Tibial nerve (tissue), 4 donors: ENCODE measurements around the gene ZNF516. TPM values are rescaled to one million over a fixed set of nuclear protein-coding genes. Genes with fewer than 3 reads are reported as not detected.

ENCODE experiments used
- DNase-seq, 2 donors: peaks; one replicate each; pipeline ENCODE4 v3.0.0-alpha.2; 2019; ENCODE audit warnings: low spot score in 2 of 2
- H3K27ac ChIP-seq, 4 donors: fragments of 200-600 bp; sonication (generic) in 3 of 4; one replicate each; pipeline ENCODE4 v1.5.1; 2017 to 2019; ENCODE audit warnings: mild to moderate bottlenecking in 1 of 4
- H3K27me3 ChIP-seq, 2 donors: fragments of 200-600 bp; sonication (generic) in 1 of 2; one replicate each; pipeline versions ENCODE4 v1.5.1 to v1.6.0; 2017 to 2019
- H3K36me3 ChIP-seq, 3 donors: fragments of 200-600 bp; sonication (generic); one replicate each; pipeline ENCODE4 v1.5.1; 2018 to 2019
- H3K4me1 ChIP-seq, 4 donors: fragments of 200-600 bp; sonication (generic) in 3 of 4; one replicate each; pipeline ENCODE4 v1.5.1; 2017 to 2019
- H3K4me3 ChIP-seq, 4 donors: fragments of 200-600 bp; sonication (generic) in 3 of 4; one replicate each; pipeline ENCODE4 v1.5.1; 2017 to 2019; ENCODE audit warnings: mild to moderate bottlenecking in 1 of 4, moderate library complexity in 1 of 4
- H3K9me3 ChIP-seq, 4 donors: fragments of 200-600 bp; sonication (generic) in 3 of 4; one replicate each; pipeline ENCODE4 v1.5.1; 2017 to 2019
- EP300 ChIP-seq, 2 donors: sonication (generic); formaldehyde crosslinking; IDR thresholded peaks; one replicate each; pipeline ENCODE4 v1.6.1; 2017; ENCODE audit warnings: antibody characterized with exemption in 2 of 2, mild to moderate bottlenecking in 1 of 2
- POLR2A ChIP-seq, 2 donors: fragments of 450-650 bp; IDR thresholded peaks; one replicate each; pipeline ENCODE4 v1.6.1; 2017; ENCODE audit warnings: antibody characterized with exemption in 2 of 2, mild to moderate bottlenecking in 2 of 2, moderate library complexity in 2 of 2
- WGBS, 2 donors: methylation state at CpG; one replicate each; pipeline ENCODE4 v1.1.5; 2018; 5-methylcytosine and 5-hydroxymethylcytosine counted together
- total RNA-seq, 4 donors: library from RNA; depleted of rRNA; stranded (reverse); fragments of >200 nt; gene quantifications; one replicate each; pipeline ENCODE4 v1.1.0, GENCODE V29; 2016
- TF ChIP-seq, protein P1 (sequence below), 5 experiments: fragments of 200-600 bp in 3 of 5; fragments of 450-650 bp in 2 of 5; sonication (generic) in 3 of 5; IDR thresholded peaks; one replicate each; pipeline ENCODE4 v1.5.1; 2016 to 2019; ENCODE audit warnings: antibody characterized with exemption in 5 of 5, mild to moderate bottlenecking in 3 of 5, moderate library complexity in 2 of 5

Gene ZNF516
- total RNA-seq, 4 donors from 2014 or later, result 31.4 to 63.0 (median 45.5) TPM

DNA sequence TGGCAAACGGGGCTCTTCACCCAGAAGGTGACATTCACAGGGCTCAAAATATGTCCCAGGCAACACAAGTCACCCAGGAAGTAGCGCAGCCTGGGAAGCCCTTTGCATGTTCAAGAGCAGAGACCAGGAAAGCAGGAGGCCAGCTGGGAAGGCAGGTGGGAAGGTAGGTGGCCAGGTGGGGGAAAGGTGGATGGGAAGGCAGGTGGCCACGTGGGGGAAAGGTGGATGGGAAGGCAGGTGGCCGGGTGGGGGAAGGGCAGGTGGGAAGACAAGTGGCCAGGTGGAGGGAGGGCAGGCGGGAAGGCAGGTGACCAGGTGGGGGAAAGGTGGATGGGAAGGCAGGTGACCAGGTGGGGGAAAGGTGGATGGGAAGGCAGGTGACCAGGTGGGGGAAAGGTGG is 102.7 kb downstream of the ZNF516 start:
- H3K27ac ChIP-seq, result peak overlapping the region in 1 of 4 donors; percentile 28
- WGBS, 2 donors, result 80 to 94% methylated on average over 5 of the region's 5 CpGs
- peaks cover 0 to 55% (median 20%) of the 10 kb centered on the region in 4 donors for H3K4me1 ChIP-seq
- peaks cover 0 to 16% (median 0%) of the 10 kb centered on the region in 3 donors for H3K36me3 ChIP-seq
- no peaks in the 10 kb centered on the region for H3K27me3 ChIP-seq
- no peak overlapping the region for H3K4me3 ChIP-seq
- no peaks in the 10 kb centered on the region for H3K9me3 ChIP-seq
- no peak for DNase-seq
- TF ChIP-seq, protein P1, sequence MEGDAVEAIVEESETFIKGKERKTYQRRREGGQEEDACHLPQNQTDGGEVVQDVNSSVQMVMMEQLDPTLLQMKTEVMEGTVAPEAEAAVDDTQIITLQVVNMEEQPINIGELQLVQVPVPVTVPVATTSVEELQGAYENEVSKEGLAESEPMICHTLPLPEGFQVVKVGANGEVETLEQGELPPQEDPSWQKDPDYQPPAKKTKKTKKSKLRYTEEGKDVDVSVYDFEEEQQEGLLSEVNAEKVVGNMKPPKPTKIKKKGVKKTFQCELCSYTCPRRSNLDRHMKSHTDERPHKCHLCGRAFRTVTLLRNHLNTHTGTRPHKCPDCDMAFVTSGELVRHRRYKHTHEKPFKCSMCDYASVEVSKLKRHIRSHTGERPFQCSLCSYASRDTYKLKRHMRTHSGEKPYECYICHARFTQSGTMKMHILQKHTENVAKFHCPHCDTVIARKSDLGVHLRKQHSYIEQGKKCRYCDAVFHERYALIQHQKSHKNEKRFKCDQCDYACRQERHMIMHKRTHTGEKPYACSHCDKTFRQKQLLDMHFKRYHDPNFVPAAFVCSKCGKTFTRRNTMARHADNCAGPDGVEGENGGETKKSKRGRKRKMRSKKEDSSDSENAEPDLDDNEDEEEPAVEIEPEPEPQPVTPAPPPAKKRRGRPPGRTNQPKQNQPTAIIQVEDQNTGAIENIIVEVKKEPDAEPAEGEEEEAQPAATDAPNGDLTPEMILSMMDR (IDR thresholded peaks at IDR 0.05), result no peak
- no peak for TF ChIP-seq EP300 (IDR thresholded peaks at IDR 0.05)
- no peak for TF ChIP-seq POLR2A (IDR thresholded peaks at IDR 0.05)

DNA sequence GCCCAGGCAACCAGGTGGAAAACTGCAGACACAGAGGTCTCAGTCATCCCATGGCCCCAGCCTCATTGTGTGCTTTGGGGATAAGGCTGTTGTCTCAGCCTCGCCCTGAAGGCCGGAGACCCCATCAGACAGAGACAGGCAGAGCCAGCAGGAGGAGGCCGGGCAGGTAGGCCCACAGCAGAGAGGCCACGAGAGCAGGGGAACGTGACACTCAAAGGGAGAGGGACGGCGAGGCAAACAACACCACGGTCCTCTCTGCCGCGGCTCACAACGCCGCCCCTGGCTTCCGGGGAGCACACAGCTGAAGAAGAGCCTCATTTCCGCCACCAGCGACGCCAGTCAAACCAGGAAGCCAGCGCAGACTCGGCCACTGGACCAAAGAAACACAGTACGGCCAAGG is 103.3 kb downstream of the ZNF516 start:
- peaks cover 0 to 51% (median 20%) of the 10 kb centered on the region in 4 donors for H3K4me1 ChIP-seq
- WGBS, 2 donors, result 88 to 95% methylated on average over 18 to 19 of the region's 19 CpGs
- H3K36me3 ChIP-seq, result peaks cover 0 to 16% (median 0%) of the 10 kb centered on the region in 3 donors
- H3K27ac ChIP-seq, result peak overlapping the region in 1 of 4 donors; percentile 28
- H3K4me3 ChIP-seq, result no peak overlapping the region
- no peaks in the 10 kb centered on the region for H3K9me3 ChIP-seq
- no peak for DNase-seq
- TF ChIP-seq, protein P1 (IDR thresholded peaks at IDR 0.05), result no peak
- TF ChIP-seq EP300 (IDR thresholded peaks at IDR 0.05) (no peak), POLR2A (IDR thresholded peaks at IDR 0.05) (no peak)
- no peaks in the 10 kb centered on the region for H3K27me3 ChIP-seq

DNA sequence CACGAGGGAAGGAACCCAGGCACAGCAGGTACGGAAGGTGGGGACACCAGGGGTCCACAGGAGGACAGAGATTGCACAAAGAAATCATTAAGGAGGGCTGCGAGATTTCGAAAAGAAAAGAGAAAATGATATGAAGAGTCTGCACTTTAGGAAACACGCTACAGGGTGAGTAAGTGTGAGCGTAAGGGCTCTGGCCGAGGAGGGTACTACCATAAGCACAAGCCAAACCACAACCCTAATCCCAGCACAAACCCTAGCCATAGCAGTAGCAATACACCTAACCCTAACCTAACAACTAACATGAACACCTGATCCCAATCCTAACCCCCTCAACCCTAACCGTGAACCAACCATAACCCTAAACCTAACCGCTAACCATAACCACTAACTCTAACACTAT is 104.0 kb downstream of the ZNF516 start:
- TF ChIP-seq EP300 (IDR thresholded peaks at IDR 0.05) (no peak), POLR2A (IDR thresholded peaks at IDR 0.05) (no peak)
- TF ChIP-seq, protein P1 (IDR thresholded peaks at IDR 0.05), result no peak
- no peak overlapping the region for H3K4me3 ChIP-seq
- no peak for DNase-seq

DNA sequence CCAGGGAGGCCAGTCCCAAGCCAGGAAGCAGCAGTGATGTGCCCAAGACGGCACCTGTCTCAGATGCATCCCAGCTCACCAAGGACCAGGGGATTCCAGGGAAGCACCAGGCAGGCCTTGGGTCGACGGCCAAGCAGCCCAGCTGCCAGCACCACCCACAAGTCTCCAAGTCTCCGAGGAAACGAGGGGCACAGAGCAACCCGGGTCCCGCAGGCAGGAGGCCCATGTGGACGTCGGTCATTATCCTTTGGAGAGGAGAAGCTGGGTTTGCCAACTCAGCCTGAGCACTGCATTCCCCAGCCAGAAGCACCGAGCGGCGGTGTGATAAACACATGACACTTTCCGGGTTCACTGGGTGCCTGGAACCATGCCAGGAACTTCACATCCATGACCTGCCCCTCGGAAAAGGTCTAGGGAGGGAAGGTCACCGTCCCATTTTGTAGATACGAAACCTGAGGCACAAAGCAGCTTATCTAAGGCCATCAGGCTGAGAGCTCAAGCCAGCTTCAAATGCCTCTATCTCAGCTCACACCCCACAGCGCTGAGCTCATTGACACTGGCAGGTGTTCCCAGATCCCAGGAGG is 104.5 kb downstream of the ZNF516 start:
- WGBS, 2 donors, result 50 to 53% methylated on average over 11 to 17 of the region's 17 CpGs
- Histone ChIP-seq H3K27ac (peak overlapping the region in 2 of 4 donors; percentile 52 to 76), H3K36me3 (peaks cover 0 to 8% (median 0%) of the 10 kb centered on the region in 3 donors), H3K4me1 (peaks cover 0 to 51% (median 20%) of the 10 kb centered on the region in 4 donors), H3K4me3 (no peak overlapping the region), H3K27me3 (no peaks in the 10 kb centered on the region), H3K9me3 (no peaks in the 10 kb centered on the region)
- no peak for DNase-seq
- no peak for TF ChIP-seq EP300 (IDR thresholded peaks at IDR 0.05)
- TF ChIP-seq POLR2A (IDR thresholded peaks at IDR 0.05), result no peak
- TF ChIP-seq, protein P1 (IDR thresholded peaks at IDR 0.05), result no peak

More for the DNA sequence above, 104.0 kb downstream of the ZNF516 start:
- Histone ChIP-seq H3K27ac (peak overlapping the region in 1 of 4 donors; percentile 52), H3K4me1 (peaks cover 0 to 51% (median 20%) of the 10 kb centered on the region in 4 donors), H3K27me3 (no peaks in the 10 kb centered on the region), H3K9me3 (no peaks in the 10 kb centered on the region), H3K36me3 (peaks cover 0 to 13% (median 0%) of the 10 kb centered on the region in 3 donors)
- 85 to 88% methylated on average over 9 of the region's 9 CpGs for WGBS, 2 donors

DNA sequence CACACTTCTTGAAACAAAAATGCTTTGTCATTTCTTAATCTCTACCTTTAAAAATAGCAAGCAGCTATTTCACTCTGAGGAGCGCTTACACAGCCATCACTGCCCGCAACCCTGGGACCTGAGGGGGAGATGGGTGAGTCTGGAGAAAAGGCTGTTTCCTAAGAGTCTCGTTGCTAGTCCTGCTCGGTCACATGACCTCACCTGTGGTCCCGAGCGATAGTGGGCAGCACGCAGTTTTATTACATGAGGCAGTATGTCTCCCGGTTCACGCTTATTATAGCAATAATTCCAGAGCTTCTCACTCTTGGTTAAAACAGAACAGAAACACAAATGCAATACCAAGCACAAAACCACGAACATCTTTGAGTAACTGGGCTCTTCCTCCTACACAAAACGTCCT is 105.3 kb downstream of the ZNF516 start:
- Histone ChIP-seq H3K36me3 (peaks cover 0 to 6% (median 0%) of the 10 kb centered on the region in 3 donors), H3K27me3 (no peaks in the 10 kb centered on the region), H3K4me3 (no peak overlapping the region), H3K27ac (peak overlapping the region in 2 of 4 donors; percentile 52 to 76), H3K9me3 (no peaks in the 10 kb centered on the region), H3K4me1 (peaks cover 0 to 44% (median 20%) of the 10 kb centered on the region in 4 donors)
- TF ChIP-seq EP300 (IDR thresholded peaks at IDR 0.05) (no peak), POLR2A (IDR thresholded peaks at IDR 0.05) (no peak)
- TF ChIP-seq, protein P1 (IDR thresholded peaks at IDR 0.05), result no peak
- DNase-seq, result no peak
- 57 to 77% methylated on average over 11 of the region's 11 CpGs for WGBS, 2 donors
